H1 (cell line): ENCODE data around the gene PHOX2A. TPM values are rescaled to one million over a fixed set of nuclear protein-coding genes. Genes with fewer than 3 reads are reported as not detected.
A peak's percentile ranks its signal among the peaks of the same experiment; 100 is the strongest.

ENCODE experiments used
- CTCF ChIA-PET: fragments of 300-600 bp; sonication (Branson Sonifier 250); formaldehyde crosslinking; loops from one replicate; lab custom pipeline; 2021; ENCODE audit not compliant: partially characterized antibody; lab: Charles Lee
- POLR2A ChIA-PET: fragments of 300-600 bp; sonication (Branson Sonifier 250); formaldehyde crosslinking; loops from one replicate; lab custom pipeline; 2021; ENCODE audit warnings: inconsistent platforms; ENCODE audit not compliant: partially characterized antibody; lab: Charles Lee
- DNase-seq, 2 experiments: peaks; one replicate each; pipeline versions ENCODE4 v3.0.0 to v3.0.0-alpha.2; 2010 to 2022; ENCODE audit warnings: low spot score in 2 of 2, low read depth in 1 of 2, mixed read lengths in 1 of 2
- FAIRE-seq: peaks from 2 replicates; lab custom pipeline; 2011; peaks lifted over from hg19 to GRCh38; lab: Jason Lieb, UNC
- H2AFZ ChIP-seq: 2 replicates; pipeline ENCODE4 v1.8.1; 2012; ENCODE audit warnings: low read length, inconsistent platforms
- H2AK5ac ChIP-seq: 2 replicates; pipeline ENCODE4 v1.6.1; 2013; ENCODE audit warnings: low read depth, low read length
- H2BK120ac ChIP-seq: replicated peaks from 2 replicates; pipeline ENCODE3; 2013; ENCODE audit warnings: low read depth, low read length, inconsistent platforms
- H2BK12ac ChIP-seq: 2 replicates; pipeline ENCODE4 v1.6.1; 2013; ENCODE audit warnings: low read depth, low read length
- H2BK15ac ChIP-seq: 2 replicates; pipeline ENCODE4 v1.6.1; 2013; ENCODE audit warnings: low read length
- H2BK20ac ChIP-seq: 2 replicates; pipeline ENCODE4 v1.6.1; 2013; ENCODE audit warnings: low read length
- H2BK5ac ChIP-seq: 2 replicates; pipeline ENCODE4 v1.6.1; 2013; ENCODE audit warnings: low read depth, low read length
- H3K14ac ChIP-seq: 2 replicates; pipeline ENCODE4 v1.6.1; 2013; ENCODE audit warnings: inconsistent platforms; ENCODE audit not compliant: insufficient read length
- H3K18ac ChIP-seq: 2 replicates; pipeline ENCODE4 v1.6.1; 2013; ENCODE audit warnings: low read length; ENCODE audit errors: extremely low read depth
- H3K23ac ChIP-seq: 2 replicates; pipeline ENCODE4 v1.6.1; 2013; ENCODE audit warnings: inconsistent platforms; ENCODE audit not compliant: insufficient read length
- H3K23me2 ChIP-seq: 2 replicates; pipeline ENCODE4 v1.6.1; 2013; ENCODE audit warnings: low read depth, low read length
- H3K27ac ChIP-seq: 2 replicates; pipeline ENCODE4 v1.6.1; 2011; ENCODE audit warnings: low read depth, low read length, inconsistent platforms
- H3K27me3 ChIP-seq, 4 experiments: replicated peaks in 1 of 4; 1 replicate in 1 of 4; 2 replicates in 3 of 4; pipeline versions ENCODE4 v1.6.1 to v1.8.1; 2011 to 2013; ENCODE audit warnings: low read length in 3 of 4, mild to moderate bottlenecking in 3 of 4, inconsistent platforms in 2 of 4, mixed read lengths in 2 of 4, moderate library complexity in 1 of 4; ENCODE audit not compliant: control insufficient read depth in 3 of 4, insufficient read depth in 3 of 4; ENCODE audit errors: extremely low read depth in 1 of 4
- H3K36me3 ChIP-seq, 4 experiments: 2 replicates each; pipeline versions ENCODE4 v1.6.1 to v1.8.1; 2011 to 2013; ENCODE audit warnings: mild to moderate bottlenecking in 4 of 4, low read length in 3 of 4, moderate library complexity in 2 of 4, control low read depth in 1 of 4, inconsistent platforms in 1 of 4; ENCODE audit not compliant: insufficient read depth in 4 of 4, control insufficient read depth in 2 of 4
- H3K4ac ChIP-seq: replicated peaks from 2 replicates; pipeline ENCODE3; 2013; ENCODE audit warnings: low read length, low read depth, mixed read lengths, inconsistent platforms; ENCODE audit not compliant: insufficient read length
- H3K4me1 ChIP-seq, 4 experiments: replicated peaks in 1 of 4; 1 replicate in 1 of 4; 2 replicates in 3 of 4; pipeline versions ENCODE4 v1.6.1 to v1.8.1; 2011 to 2013; ENCODE audit warnings: low read length in 3 of 4, inconsistent platforms in 2 of 4, mixed read lengths in 1 of 4; ENCODE audit not compliant: insufficient read depth in 4 of 4, control insufficient read depth in 3 of 4
- H3K4me2 ChIP-seq, 2 experiments: 2 replicates each; pipeline versions ENCODE4 v1.6.1 to v1.8.1; 2011 to 2013; ENCODE audit warnings: low read depth in 2 of 2, low read length in 2 of 2, control low read depth in 1 of 2, inconsistent platforms in 1 of 2, mild to moderate bottlenecking in 1 of 2; ENCODE audit not compliant: insufficient read depth in 1 of 2
- H3K4me3 ChIP-seq, 4 experiments: fragments of 200-600, 300-600 bp in 1 of 4; sonication (generic), shearing (Covaris generic), sonication (Bioruptor Twin) in 1 of 4; 2 replicates each; pipeline versions ENCODE4 v1.5.1 to v1.8.1; 2011 to 2016; ENCODE audit warnings: low read length in 4 of 4, low read depth in 3 of 4, control low read depth in 2 of 4, inconsistent platforms in 2 of 4, mild to moderate bottlenecking in 2 of 4, mixed read lengths in 1 of 4, moderate library complexity in 1 of 4; ENCODE audit not compliant: insufficient read depth in 2 of 4; ENCODE audit errors: extremely low read depth in 1 of 4
- H3K56ac ChIP-seq: replicated peaks from 2 replicates; pipeline ENCODE3; 2013; ENCODE audit warnings: low read depth, mild to moderate bottlenecking, mixed read lengths, low read length, inconsistent platforms; ENCODE audit not compliant: insufficient read length
- H3K79me1 ChIP-seq: 2 replicates; pipeline ENCODE4 v1.6.1; 2013; ENCODE audit warnings: low read depth, low read length, control low read depth
- H3K79me2 ChIP-seq, 2 experiments: 2 replicates each; pipeline versions ENCODE4 v1.6.1 to v1.8.1; 2012 to 2013; ENCODE audit warnings: low read length in 2 of 2, mild to moderate bottlenecking in 2 of 2, inconsistent platforms in 1 of 2; ENCODE audit not compliant: insufficient read depth in 2 of 2, control insufficient read depth in 1 of 2
- H3K9ac ChIP-seq, 4 experiments: replicated peaks in 1 of 4; 1 replicate in 1 of 4; 2 replicates in 3 of 4; pipeline versions ENCODE4 v1.6.1 to v1.8.1; 2011 to 2013; ENCODE audit warnings: low read depth in 3 of 4, low read length in 3 of 4, control low read depth in 2 of 4, mild to moderate bottlenecking in 2 of 4, moderate library complexity in 2 of 4, inconsistent platforms in 1 of 4; ENCODE audit errors: extremely low read depth in 1 of 4
- H3K9me3 ChIP-seq, 2 experiments: 2 replicates each; pipeline versions ENCODE4 v1.6.1 to v1.8.1; 2012 to 2013; ENCODE audit warnings: mild to moderate bottlenecking in 2 of 2, moderate library complexity in 2 of 2, control low read depth in 1 of 2, inconsistent platforms in 1 of 2, low read depth in 1 of 2, low read length in 1 of 2, mixed read lengths in 1 of 2; ENCODE audit not compliant: insufficient read depth in 2 of 2
- H4K20me1 ChIP-seq, 2 experiments: replicated peaks in 1 of 2; 2 replicates each; pipeline versions ENCODE3 to v1.8.1; 2011 to 2013; ENCODE audit warnings: inconsistent platforms in 2 of 2, low read length in 2 of 2, mild to moderate bottlenecking in 1 of 2; ENCODE audit not compliant: insufficient read depth in 2 of 2, control insufficient read depth in 1 of 2
- H4K5ac ChIP-seq: 2 replicates; pipeline ENCODE4 v1.6.1; 2013; ENCODE audit warnings: low read length, low read depth, mixed read lengths, inconsistent platforms; ENCODE audit not compliant: insufficient read length
- H4K8ac ChIP-seq: 2 replicates; pipeline ENCODE4 v1.8.0; 2013; ENCODE audit warnings: mild to moderate bottlenecking, moderate library complexity, low read length, inconsistent platforms; ENCODE audit not compliant: insufficient read depth; ENCODE audit errors: extremely low read depth
- H4K91ac ChIP-seq: replicated peaks from 2 replicates; pipeline ENCODE3; 2013; ENCODE audit warnings: low read length, mixed read lengths, inconsistent platforms; ENCODE audit not compliant: insufficient read length
- CBX5 ChIP-seq: fragments of 300-800, 300-1000 bp; sonication (generic); IDR thresholded peaks from 2 replicates; pipeline ENCODE4 v1.7.1; 2016; ENCODE audit warnings: antibody characterized with exemption, low read length, low read depth
- CEBPB ChIP-seq: IDR thresholded peaks from 2 replicates; pipeline ENCODE4 v1.6.1; 2012; ENCODE audit warnings: low read depth, low read length
- JUN ChIP-seq: IDR thresholded peaks from 2 replicates; pipeline ENCODE4 v1.6.1; 2011; ENCODE audit warnings: low read depth, mild to moderate bottlenecking, improper control_type of control experiment, low read length
- KDM4A ChIP-seq: IDR thresholded peaks from one replicate; pipeline ENCODE4 v1.7.1; 2012; ENCODE audit warnings: low read depth, mild to moderate bottlenecking, moderate library complexity, low read length, inconsistent platforms; ENCODE audit not compliant: severe bottlenecking
- NRF1 ChIP-seq: IDR thresholded peaks from 2 replicates; pipeline ENCODE4 v1.6.1; 2011; ENCODE audit warnings: mild to moderate bottlenecking, low read depth, low read length, improper control_type of control experiment
- POU5F1 ChIP-seq: IDR thresholded peaks from 2 replicates; pipeline ENCODE4 v1.6.1; 2011; ENCODE audit warnings: low read depth, mild to moderate bottlenecking, low read length, moderate library complexity
- SIX5 ChIP-seq: IDR thresholded peaks from 2 replicates; pipeline ENCODE4 v1.6.1; 2011; ENCODE audit warnings: mild to moderate bottlenecking, low read depth, low read length
- TBP ChIP-seq: IDR thresholded peaks from 2 replicates; pipeline ENCODE4 v1.6.1; 2011; ENCODE audit warnings: low read depth, low read length, improper control_type of control experiment
- WGBS, 2 experiments: shearing (Covaris generic) in 1 of 2; methylation state at CpG; one replicate each; pipeline versions ENCODE4 v1.1.6 to v1.1.7; 2013 to 2015; ENCODE audit warnings: low lambda C conversion rate in 2 of 2, mixed read lengths in 2 of 2, inconsistent platforms in 1 of 2, low coverage in 1 of 2, missing lambda C conversion rate in 1 of 2; ENCODE audit not compliant: insufficient replicate concordance in 2 of 2, insufficient coverage in 1 of 2, insufficient read length in 1 of 2; ENCODE audit errors: extremely low coverage in 1 of 2, missing lambda C conversion rate in 1 of 2; 5-methylcytosine and 5-hydroxymethylcytosine counted together
- polyA plus RNA-seq, 7 experiments: library from polyadenylated mRNA; depleted of rRNA in 3 of 7; stranded (reverse) in 5 of 7; unstranded in 2 of 7; fragments of >200 nt in 5 of 7; fragments of 200-250 nt in 2 of 7; gene quantifications; 1 replicate in 5 of 7; 2 replicates in 1 of 7; 4 replicates in 1 of 7; pipeline versions ENCODE4 v1.2.1 to v1.2.3, GENCODE V29; 2011 to 2013; ENCODE audit warnings: missing spikeins in 2 of 7, mixed read lengths in 2 of 7
- total RNA-seq: library from RNA; stranded (reverse); fragmentation: NEBNext Ultra II Directional; extraction: Animal tissue kit (Norgen Biotek cat#: 25700); gene quantifications from 2 replicates; pipeline ENCODE4 v1.2.1, GENCODE V29; 2021
- TF ChIP-seq, protein P1 (sequence below): IDR thresholded peaks from 2 replicates; pipeline ENCODE4 v1.6.1; 2011; ENCODE audit warnings: low read depth, mild to moderate bottlenecking, low read length; ENCODE audit not compliant: insufficient read depth

The PHOX2A gene
- total and polyA plus RNA-seq, 2 of the 8 experiments (the other 6 are each of a cell fraction or from before 2014, with no cell fraction given): 0.67 TPM; not detected in 1

DNA sequence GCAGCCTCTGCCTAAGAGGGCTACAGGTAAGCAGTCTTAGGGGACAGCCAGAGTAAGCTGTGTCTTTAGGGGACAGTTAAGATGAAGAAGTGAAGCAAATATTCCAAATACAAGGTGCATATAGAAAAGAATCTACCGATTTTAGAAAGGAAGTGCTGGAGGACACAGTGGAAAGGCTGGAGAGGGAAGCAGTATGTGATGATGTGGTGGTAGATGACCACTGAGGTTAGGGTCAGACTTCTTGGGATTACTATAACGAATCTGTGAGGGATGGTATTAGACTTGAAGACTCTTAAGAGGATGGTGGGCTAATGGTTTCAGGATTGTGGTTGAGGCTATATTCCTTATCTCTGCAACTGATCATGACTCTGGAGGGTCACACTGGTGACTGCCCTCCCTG lies 40.0 kb upstream of the PHOX2A start:
- Histone ChIP-seq H3K4me3 (no peak overlapping the region), H4K5ac (no peak overlapping the region), H3K4me2 (no peak overlapping the region), H3K27ac (no peak overlapping the region), H4K8ac (no peak overlapping the region), H2BK120ac (no peak overlapping the region), H2BK15ac (no peak overlapping the region), H3K79me2 (no peaks in the 10 kb centered on the region), H4K91ac (no peak overlapping the region), H2AK5ac (no peak overlapping the region), H3K18ac (no peak overlapping the region), H4K20me1 (no peaks in the 10 kb centered on the region), H3K14ac (no peak overlapping the region), H3K56ac (no peak overlapping the region), H3K4ac (no peak overlapping the region), H2BK12ac (0 out of 2 replicates have a peak overlapping the region, but pooled peaks have one; percentile 27), H3K27me3 (no peaks in the 10 kb centered on the region), H2BK20ac (no peak overlapping the region), H3K23ac (no peak overlapping the region), H2AFZ (no peak overlapping the region), H3K36me3 (no peaks in the 10 kb centered on the region), H2BK5ac (no peak overlapping the region), H3K23me2 (no peaks in the 10 kb centered on the region), H3K9ac (no peak overlapping the region), H3K9me3 (no peaks in the 10 kb centered on the region), H3K4me1 (no peaks in the 10 kb centered on the region), H3K79me1 (no peaks in the 10 kb centered on the region)
- no peak for FAIRE-seq
- no peak for DNase-seq
- CTCF ChIA-PET: interaction anchor here (0.9 to 3.4 kb wide), 5 partner anchors 8 to 149 kb away, joined by 3 to 16 read pairs (median 3); no protein-coding TSS in a partner anchor
- POLR2A ChIA-PET: no interaction called here
- 89% methylated on average over 2 of the region's 2 CpGs; no CpG with 5 or more reads in 1 of the 2 experiments for WGBS, 2 experiments
- no peak for TF ChIP-seq TBP
- no peak for TF ChIP-seq JUN
- no peak for TF ChIP-seq SIX5
- no peak for TF ChIP-seq POU5F1
- no peak for TF ChIP-seq CBX5
- TF ChIP-seq NRF1: no peak
- TF ChIP-seq KDM4A: no peak
- TF ChIP-seq CEBPB: no peak
- TF ChIP-seq, protein P1, sequence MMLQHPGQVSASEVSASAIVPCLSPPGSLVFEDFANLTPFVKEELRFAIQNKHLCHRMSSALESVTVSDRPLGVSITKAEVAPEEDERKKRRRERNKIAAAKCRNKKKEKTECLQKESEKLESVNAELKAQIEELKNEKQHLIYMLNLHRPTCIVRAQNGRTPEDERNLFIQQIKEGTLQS: no peak
